ENCODE results near the gene COA1.
A peak's percentile ranks its signal among the peaks of the same experiment; 100 is the strongest.

The COA1 gene

DNA sequence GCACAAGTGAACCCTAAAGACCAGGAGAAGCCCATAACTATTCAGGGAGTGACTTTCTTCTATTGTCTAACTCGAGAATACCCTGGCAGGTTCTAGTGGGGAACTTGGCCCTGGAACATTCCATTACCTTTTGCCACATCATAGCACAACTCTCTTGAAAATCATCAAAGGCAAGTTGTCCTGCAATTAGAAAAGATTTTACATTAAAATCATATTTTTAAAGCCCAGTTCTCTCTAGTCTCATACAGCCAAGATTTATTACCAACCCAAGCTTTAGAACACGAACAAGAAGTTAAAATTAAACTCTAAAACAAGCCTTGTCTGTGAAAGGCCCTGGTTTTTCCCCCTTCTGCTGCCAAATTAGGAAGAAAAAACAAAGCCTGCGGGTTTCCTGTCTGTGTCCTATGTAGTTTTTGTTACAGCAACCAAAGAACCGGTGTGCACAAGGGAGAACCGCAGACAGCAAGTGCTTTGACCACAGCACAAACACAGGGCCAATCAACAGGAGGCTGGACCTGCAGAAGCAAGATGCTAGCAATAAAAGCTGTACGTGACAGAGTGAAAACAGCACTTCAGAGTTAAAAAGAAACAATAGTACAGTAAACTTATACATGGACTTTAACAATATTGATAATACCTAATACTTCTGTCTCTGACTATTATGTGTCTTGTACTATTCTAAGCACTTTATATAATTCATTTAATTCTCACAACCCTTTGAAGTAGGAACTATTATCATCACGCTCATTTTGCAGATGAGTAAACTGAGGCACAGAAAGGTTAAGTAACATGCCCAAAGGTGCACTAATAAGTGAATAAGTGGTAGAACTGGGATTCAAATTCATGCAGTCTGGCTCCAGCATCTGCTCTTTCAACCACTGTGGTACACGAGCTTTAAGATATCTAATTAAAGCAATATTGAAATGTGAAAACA, 80.6 kb downstream of the COA1 start:
- peak overlapping the region; percentile 77 for H3K27ac ChIP-seq (replicated peaks)
- H3K4me3 ChIP-seq (replicated peaks; ENCODE audit: insufficient read depth, low read length): no peak overlapping the region
- H3K27me3 ChIP-seq (ENCODE audit: insufficient read depth, poor library complexity, severe bottlenecking): no peaks in the 10 kb centered on the region
- DNase-seq (ENCODE audit: low read depth in 1 of 2, low spot score in 1 of 2): peak; percentile 31 to 91
- TF ChIP-seq POLR2AphosphoS5 (IDR thresholded peaks at IDR 0.05; ENCODE audit: low read depth) (peak; percentile 61; the same call in 1 of the 2 replicates), REST (IDR thresholded peaks at IDR 0.05; ENCODE audit: insufficient replicate concordance, low read depth) (no peak)

- Histone ChIP-seq H3K27me3 (ENCODE audit: insufficient read depth, poor library complexity, severe bottlenecking) (no peaks in the 10 kb centered on the region), H3K4me3 (replicated peaks; ENCODE audit: insufficient read depth, low read length) (no peak overlapping the region), H3K27ac (replicated peaks) (peak overlapping the region; percentile 77)
- TF ChIP-seq POLR2AphosphoS5 (IDR thresholded peaks at IDR 0.05; ENCODE audit: low read depth): peak; percentile 53; the same call in 1 of the 2 replicates
- TF ChIP-seq SPI1 (IDR thresholded peaks at IDR 0.05; ENCODE audit: borderline replicate concordance, low read depth): no peak
- peak; percentile 38 to 76 for DNase-seq (ENCODE audit: low read depth in 1 of 2, low spot score in 1 of 2)
Observed at GRCh38 chr7:43647673-43648472, 81.5 kb downstream of the COA1 start.

GRCh38 chr7:43647339-43647672, 82.0 kb downstream of the COA1 start:
- Histone ChIP-seq H3K27ac (replicated peaks) (peak overlapping the region; percentile 77), H3K4me3 (replicated peaks; ENCODE audit: insufficient read depth, low read length) (no peak overlapping the region), H3K27me3 (ENCODE audit: insufficient read depth, poor library complexity, severe bottlenecking) (no peaks in the 10 kb centered on the region)
- no peak for DNase-seq (ENCODE audit: low read depth in 1 of 2, low spot score in 1 of 2)
- TF ChIP-seq POLR2AphosphoS5 (IDR thresholded peaks at IDR 0.05; ENCODE audit: low read depth) (no peak), CTCF (IDR thresholded peaks at IDR 0.05; ENCODE audit: insufficient read depth, low read length) (no peak), GABPA (IDR thresholded peaks at IDR 0.05; ENCODE audit: low read depth) (no peak), REST (IDR thresholded peaks at IDR 0.05; ENCODE audit: insufficient replicate concordance, low read depth) (no peak), SPI1 (IDR thresholded peaks at IDR 0.05; ENCODE audit: borderline replicate concordance, low read depth) (no peak)

- Histone ChIP-seq H3K27me3 (ENCODE audit: insufficient read depth, poor library complexity, severe bottlenecking) (no peaks in the 10 kb centered on the region), H3K4me3 (replicated peaks; ENCODE audit: insufficient read depth, low read length) (no peak overlapping the region), H3K27ac (replicated peaks) (peak overlapping the region; percentile 77)
- DNase-seq (ENCODE audit: low read depth in 1 of 2, low spot score in 1 of 2): no peak
- TF ChIP-seq POLR2AphosphoS5 (IDR thresholded peaks at IDR 0.05; ENCODE audit: low read depth): no peak
- no peak for TF ChIP-seq REST (IDR thresholded peaks at IDR 0.05; ENCODE audit: insufficient replicate concordance, low read depth)
Observed at GRCh38 chr7:43646603-43647338, 82.6 kb downstream of the COA1 start.
